Spleen (tissue), 7 donors: ENCODE measurements around the gene DNAJB7.

Experiments
- POLR2A ChIP-seq, 3 donors: fragments of 450-650 bp; IDR thresholded peaks; one replicate each; pipeline ENCODE4 v1.5.1; 2017; ENCODE audit warnings: antibody characterized with exemption in 3 of 3, mild to moderate bottlenecking in 1 of 3
- POLR2AphosphoS5 ChIP-seq, 3 donors: sonication (generic); formaldehyde crosslinking; IDR thresholded peaks; one replicate each; pipeline ENCODE4 v1.5.1; 2017; ENCODE audit warnings: antibody characterized with exemption in 3 of 3
- TF ChIP-seq, protein P1 (sequence below), 11 experiments: fragments of 200-600 bp in 7 of 11; fragments of 450-650 bp in 4 of 11; sonication (generic) in 4 of 11; IDR thresholded peaks in 8 of 11; conservative IDR thresholded peaks in 3 of 11; 1 replicate in 7 of 11; 2 replicates in 4 of 11; pipeline versions ENCODE4 v1.4.0 to v1.8.0; 2016 to 2021; ENCODE audit warnings: antibody characterized with exemption in 11 of 11, inconsistent platforms in 4 of 11, mild to moderate bottlenecking in 1 of 11
- donor health status: DM: no; HTN: no; CAD: no; lungs with moderate emphysema.
- donor health status: DM: no; HTN: no; CAD: no.
- donor health status: DM: no; HTN: no; CAD: no.

DNA sequence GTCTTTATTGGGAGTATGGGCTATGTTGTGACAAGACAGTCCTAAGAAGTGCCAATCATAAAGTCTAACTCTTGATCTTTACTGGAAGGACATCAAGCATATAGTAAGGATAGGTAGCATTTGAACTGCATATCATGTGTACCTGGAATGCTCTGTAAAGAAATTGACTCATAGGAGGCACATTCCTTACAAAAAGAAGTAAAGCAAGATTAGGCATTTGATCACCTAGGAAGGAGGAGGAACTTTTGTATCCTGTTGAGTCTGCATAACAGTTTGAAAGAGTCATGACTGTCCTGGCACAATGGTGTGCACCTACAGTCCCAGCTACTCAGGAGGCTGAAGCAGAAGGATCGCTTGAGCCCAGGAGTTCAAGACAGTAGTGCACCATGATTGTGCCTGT lies 42.2 kb upstream of the DNAJB7 start:
- TF ChIP-seq POLR2A (IDR thresholded peaks at IDR 0.05) (no peak), POLR2AphosphoS5 (IDR thresholded peaks at IDR 0.05) (no peak)
- TF ChIP-seq, protein P1, sequence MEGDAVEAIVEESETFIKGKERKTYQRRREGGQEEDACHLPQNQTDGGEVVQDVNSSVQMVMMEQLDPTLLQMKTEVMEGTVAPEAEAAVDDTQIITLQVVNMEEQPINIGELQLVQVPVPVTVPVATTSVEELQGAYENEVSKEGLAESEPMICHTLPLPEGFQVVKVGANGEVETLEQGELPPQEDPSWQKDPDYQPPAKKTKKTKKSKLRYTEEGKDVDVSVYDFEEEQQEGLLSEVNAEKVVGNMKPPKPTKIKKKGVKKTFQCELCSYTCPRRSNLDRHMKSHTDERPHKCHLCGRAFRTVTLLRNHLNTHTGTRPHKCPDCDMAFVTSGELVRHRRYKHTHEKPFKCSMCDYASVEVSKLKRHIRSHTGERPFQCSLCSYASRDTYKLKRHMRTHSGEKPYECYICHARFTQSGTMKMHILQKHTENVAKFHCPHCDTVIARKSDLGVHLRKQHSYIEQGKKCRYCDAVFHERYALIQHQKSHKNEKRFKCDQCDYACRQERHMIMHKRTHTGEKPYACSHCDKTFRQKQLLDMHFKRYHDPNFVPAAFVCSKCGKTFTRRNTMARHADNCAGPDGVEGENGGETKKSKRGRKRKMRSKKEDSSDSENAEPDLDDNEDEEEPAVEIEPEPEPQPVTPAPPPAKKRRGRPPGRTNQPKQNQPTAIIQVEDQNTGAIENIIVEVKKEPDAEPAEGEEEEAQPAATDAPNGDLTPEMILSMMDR (IDR thresholded peaks at IDR 0.05 in 8 of 11, conservative IDR thresholded peaks at IDR 0.05 in 3 of 11): no peak
